Stomach (tissue), 9 donors: Measurements from ENCODE around the gene MYOZ2. TPM values are rescaled to one million over a fixed set of nuclear protein-coding genes. Genes with fewer than 3 reads are reported as not detected.
"Not testable (repeated sequence)": the region's sequence is repeated elsewhere in the genome, so short reads cannot be mapped to it uniquely, and the experiment has no call there.

Experiments used
- DNase-seq, 2 donors: peaks; one replicate each; pipeline versions ENCODE4 v3.0.0 to v3.0.0-alpha.2; 2013 to 2019
- H3K27ac ChIP-seq, 5 donors: fragments of 200-600 bp in 4 of 5; sonication (generic) in 4 of 5; one replicate each; pipeline ENCODE4 v1.5.1; 2013 to 2019; ENCODE audit warnings: mild to moderate bottlenecking in 1 of 5, moderate library complexity in 1 of 5
- H3K27me3 ChIP-seq, 3 donors: fragments of 200-600 bp; sonication (generic); one replicate each; pipeline ENCODE4 v1.5.1; 2017 to 2019; ENCODE audit warnings: mixed run types in 1 of 3
- H3K36me3 ChIP-seq, 4 donors: fragments of 200-600 bp; sonication (generic); 1 replicate in 3 of 4; 2 replicates in 1 of 4; pipeline ENCODE4 v1.5.1; 2016 to 2019
- H3K4me1 ChIP-seq, 4 donors: fragments of 200-600 bp; sonication (generic); one replicate each; pipeline ENCODE4 v1.5.1; 2016 to 2019
- H3K4me3 ChIP-seq, 4 donors: fragments of 200-600 bp; sonication (generic) in 3 of 4; one replicate each; pipeline ENCODE4 v1.5.1; 2016 to 2019; ENCODE audit warnings: mild to moderate bottlenecking in 1 of 4
- H3K9me3 ChIP-seq, 4 donors: fragments of 200-600 bp; sonication (generic); one replicate each; pipeline ENCODE4 v1.5.1; 2016 to 2019
- CTCF ChIP-seq, 7 experiments: fragments of 450-650 bp in 4 of 7; fragments of 200-600 bp in 3 of 7; sonication (generic) in 3 of 7; IDR thresholded peaks; one replicate each; pipeline ENCODE4 v1.5.1; 2016 to 2019; ENCODE audit warnings: antibody characterized with exemption in 7 of 7, control low read depth in 2 of 7, mild to moderate bottlenecking in 1 of 7
- EP300 ChIP-seq: sonication (generic); formaldehyde crosslinking; IDR thresholded peaks from one replicate; pipeline ENCODE4 v1.6.1; 2017; ENCODE audit warnings: antibody characterized with exemption
- POLR2A ChIP-seq, 4 donors: fragments of 450-650 bp; IDR thresholded peaks; one replicate each; pipeline ENCODE4 v1.6.1; 2016; ENCODE audit warnings: antibody characterized with exemption in 4 of 4, control low read depth in 2 of 4, mild to moderate bottlenecking in 1 of 4, moderate library complexity in 1 of 4
- POLR2AphosphoS5 ChIP-seq, 3 donors: sonication (generic); formaldehyde crosslinking; IDR thresholded peaks; one replicate each; pipeline ENCODE4 v1.6.1; 2016; ENCODE audit warnings: antibody characterized with exemption in 3 of 3
- WGBS, 5 donors: extraction: QIAGEN DNeasy Blood & Tissue Kit in 3 of 5; methylation state at CpG; one replicate each; pipeline versions ENCODE4 v1.1.5 to v1.1.7; 2013 to 2018; 5-methylcytosine and 5-hydroxymethylcytosine counted together
- intact Hi-C: fragments of 100-400 bp; cut with DNase I; formaldehyde crosslinking; loops from one replicate; pipeline ENCODE4 v1.15.1; 2023; ENCODE audit warnings: low total_unique reads
- polyA plus RNA-seq, 3 donors: library from polyadenylated mRNA; stranded (reverse); fragments of 200-250 nt; gene quantifications; one replicate each; pipeline ENCODE4 v1.2.3, GENCODE V29; 2013
- total RNA-seq, 5 donors: library from RNA; depleted of rRNA; stranded (reverse); fragments of >200 nt; gene quantifications; one replicate each; pipeline versions ENCODE4 v1.1.0 to v1.2.3, GENCODE V29; 2014 to 2016
- donor health status: healthy with polysubstance abuse.
- donor health status: Bipolar disorder and iron deficiency.
- donor health status: healthy.

MYOZ2 gene
- total and polyA plus RNA-seq, 8 donors = 0.31 to 1.4 (median 0.59) TPM; not detected in 2

- H3K27ac ChIP-seq = peak overlapping the region; percentile 54 to 81 (median 72)
- DNase-seq = no peak
- no peaks in the 10 kb centered on the region for H3K36me3 ChIP-seq
- H3K4me1 ChIP-seq = peaks cover 10 to 30% (median 22%) of the 10 kb centered on the region in 4 donors
- H3K9me3 ChIP-seq = no peaks in the 10 kb centered on the region
- TF ChIP-seq POLR2A (IDR thresholded peaks at IDR 0.05) (no peak), CTCF (IDR thresholded peaks at IDR 0.05) (no peak), POLR2AphosphoS5 (IDR thresholded peaks at IDR 0.05) (no peak), EP300 (no peak)
- no peak overlapping the region for H3K4me3 ChIP-seq
- H3K27me3 ChIP-seq = no peaks in the 10 kb centered on the region
- WGBS, 5 donors = 4 to 27% (median 12%) methylated on average over 2 of the region's 2 CpGs
- intact Hi-C loops = no loop called here
Measured at GRCh38 chr4:119139822-119140252, 4.2 kb downstream of the MYOZ2 start.

- H3K9me3 ChIP-seq, H3K36me3 ChIP-seq, DNase-seq, intact Hi-C loops, H3K27me3 ChIP-seq, H3K4me3 ChIP-seq: not testable (repeated sequence)
- H3K4me1 ChIP-seq = peaks cover 9 to 25% (median 16%) of the 10 kb centered on the region in 4 donors
- peak overlapping the region in 1 of 5 donors; percentile 81 for H3K27ac ChIP-seq
- 88 to 95% (median 90%) methylated on average over 4 of the region's 4 CpGs for WGBS, 5 donors
Measured at GRCh38 chr4:119141283-119141682, 5.7 kb downstream of the MYOZ2 start.

GRCh38 chr4:119142833-119143232, 7.2 kb downstream of the MYOZ2 start:
- peaks cover 9 to 25% (median 16%) of the 10 kb centered on the region in 4 donors for H3K4me1 ChIP-seq
- DNase-seq = no peak
- intact Hi-C loops = no loop called here
- H3K4me3 ChIP-seq = no peak overlapping the region
- TF ChIP-seq EP300 = no peak
- TF ChIP-seq POLR2A (IDR thresholded peaks at IDR 0.05) = no peak
- TF ChIP-seq CTCF (IDR thresholded peaks at IDR 0.05) = no peak
- TF ChIP-seq POLR2AphosphoS5 (IDR thresholded peaks at IDR 0.05) = no peak
- H3K9me3 ChIP-seq = no peaks in the 10 kb centered on the region
- no peaks in the 10 kb centered on the region for H3K27me3 ChIP-seq
- no peaks in the 10 kb centered on the region for H3K36me3 ChIP-seq
- H3K27ac ChIP-seq = no peak overlapping the region

- DNase-seq, H3K36me3 ChIP-seq, H3K4me3 ChIP-seq, H3K27me3 ChIP-seq, intact Hi-C loops, H3K27ac ChIP-seq, H3K9me3 ChIP-seq: not testable (repeated sequence)
- WGBS, 5 donors = 83 to 91% (median 85%) methylated on average over 10 of the region's 10 CpGs
- H3K4me1 ChIP-seq = peaks cover 9 to 25% (median 16%) of the 10 kb centered on the region in 4 donors
Measured at GRCh38 chr4:119143341-119143740, 7.7 kb downstream of the MYOZ2 start.

- H3K4me3 ChIP-seq = no peak overlapping the region
- no peak for DNase-seq
- intact Hi-C loops = no loop called here
- TF ChIP-seq POLR2AphosphoS5 (IDR thresholded peaks at IDR 0.05) (no peak), EP300 (no peak), CTCF (IDR thresholded peaks at IDR 0.05) (no peak), POLR2A (IDR thresholded peaks at IDR 0.05) (no peak)
- H3K36me3 ChIP-seq = no peaks in the 10 kb centered on the region
- no peaks in the 10 kb centered on the region for H3K9me3 ChIP-seq
- H3K27ac ChIP-seq = peak overlapping the region; percentile 5 to 41 (median 16)
- H3K4me1 ChIP-seq = peaks cover 0 to 23% (median 4%) of the 10 kb centered on the region in 4 donors
- WGBS, 5 donors = 42 to 79% (median 58%) methylated on average over 7 of the region's 7 CpGs
- no peaks in the 10 kb centered on the region for H3K27me3 ChIP-seq
Measured at GRCh38 chr4:119149110-119149509, 13.5 kb downstream of the MYOZ2 start.
